ENCODE measurements around the gene NRP1.

The NRP1 gene

GRCh38 chr10:33260403-33261149 is 73.9 kb downstream of the NRP1 start:
- DNase-seq (ENCODE audit: low spot score) = peak; percentile 23

DNA sequence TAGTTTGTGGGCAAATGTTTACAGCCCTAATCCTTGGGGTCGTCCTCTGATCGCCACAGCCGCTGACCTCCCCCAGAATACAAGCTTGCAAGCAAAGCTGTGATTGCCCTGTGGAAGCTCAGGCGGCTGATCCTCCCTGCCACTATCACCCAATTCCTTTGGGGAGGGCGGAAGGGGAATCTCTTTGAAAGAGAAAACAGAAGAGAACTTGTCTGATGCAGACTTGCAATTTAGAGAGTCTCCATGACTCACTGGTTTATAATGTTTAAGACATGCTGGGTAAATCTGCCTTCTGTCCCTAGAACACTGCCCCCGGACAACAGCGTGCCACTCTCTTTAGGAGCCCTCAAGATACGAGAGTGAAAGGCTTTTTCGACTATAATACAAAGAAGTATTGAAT is 75.5 kb downstream of the NRP1 start:
- DNase-seq (ENCODE audit: low spot score) = peak; percentile 51

DNA sequence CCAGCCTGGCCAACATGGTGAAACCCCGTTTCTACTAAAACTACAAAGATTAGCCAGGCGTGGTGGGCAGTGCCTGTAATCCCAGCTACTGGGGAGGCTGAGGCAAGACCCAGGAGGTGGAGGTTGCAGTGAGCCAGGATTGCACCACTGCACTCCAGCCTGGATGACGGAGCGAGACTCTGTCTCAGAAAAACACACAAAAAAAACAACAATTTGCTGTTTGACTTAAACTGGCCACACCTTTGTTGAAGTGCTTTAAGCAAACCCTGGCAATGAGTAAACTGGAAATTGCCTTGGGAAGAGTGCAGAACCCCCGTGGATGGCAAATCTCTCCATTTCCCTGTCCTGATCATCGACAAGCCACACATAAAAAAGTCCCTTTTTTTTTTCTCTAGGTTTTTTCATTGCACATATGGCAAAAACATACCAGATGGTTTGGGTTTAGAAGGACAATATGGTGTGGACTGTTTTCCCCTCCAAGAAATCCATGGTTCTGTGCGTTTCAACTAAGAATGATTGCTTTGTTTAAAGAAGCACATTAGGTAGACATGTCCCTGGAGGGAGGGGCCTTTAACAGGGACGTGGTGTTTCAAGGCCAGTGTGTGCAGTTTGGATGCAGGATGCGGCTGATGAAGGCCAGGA is 76.9 kb downstream of the NRP1 start:
- DNase-seq (ENCODE audit: low spot score) = no peak

GRCh38 chr10:33256458-33256857 is 78.0 kb downstream of the NRP1 start:
- DNase-seq (ENCODE audit: low spot score) = no peak

DNA sequence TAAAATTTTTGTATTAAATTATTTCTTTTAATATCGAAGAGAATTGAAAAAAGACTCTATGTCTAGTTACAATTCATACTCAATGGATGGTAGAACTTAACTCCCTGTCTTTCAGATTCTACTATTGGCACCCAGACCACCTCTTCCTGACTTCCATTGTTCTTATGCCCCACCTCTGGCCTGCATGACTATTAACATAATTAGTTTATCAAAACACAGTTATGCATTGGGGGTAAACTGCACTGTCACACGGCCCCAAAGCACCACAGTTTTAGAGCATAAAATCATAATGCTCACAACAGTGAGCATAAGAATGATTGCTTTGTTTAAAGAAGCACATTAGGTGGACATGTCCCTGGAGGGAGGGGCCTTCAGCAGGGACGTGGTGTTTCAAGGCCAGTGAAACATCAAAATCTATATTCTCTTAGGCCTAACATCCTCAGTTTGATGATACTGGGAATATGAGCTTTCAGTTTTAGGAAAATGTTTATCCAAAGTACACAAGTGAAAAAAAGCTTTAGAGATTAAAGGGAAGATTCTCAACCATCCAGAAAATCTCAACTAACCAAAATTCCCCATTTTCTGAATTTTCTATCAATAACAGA is 79.8 kb downstream of the NRP1 start:
- no peak for DNase-seq (ENCODE audit: low spot score)

DNA sequence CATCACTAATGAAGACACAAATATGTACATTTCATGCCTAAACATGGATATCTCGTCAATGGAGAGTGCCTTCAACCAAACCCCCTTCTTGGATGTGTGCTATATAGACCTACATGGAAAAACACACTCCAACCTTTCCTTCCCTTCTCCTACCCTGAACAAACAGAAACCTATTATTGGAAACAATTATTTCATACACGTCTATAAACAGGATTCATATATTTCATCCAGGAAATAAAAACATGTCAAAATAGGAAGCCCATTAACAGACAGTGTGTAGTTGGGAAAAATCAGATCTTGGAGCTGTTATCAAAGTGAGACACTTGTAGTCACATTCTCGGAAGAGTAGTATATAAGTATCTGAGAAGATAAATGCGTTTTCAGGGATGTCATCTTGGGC is 81.1 kb downstream of the NRP1 start:
- DNase-seq (ENCODE audit: low spot score) = no peak

GRCh38 chr10:33252794-33253203 is 81.7 kb downstream of the NRP1 start:
- peak; percentile 37 for DNase-seq (ENCODE audit: low spot score)

- no peak for DNase-seq (ENCODE audit: low spot score)
Observed at GRCh38 chr10:33252324-33252723, 82.1 kb downstream of the NRP1 start.

GRCh38 chr10:33249659-33250345 is 84.7 kb downstream of the NRP1 start:
- no peak for DNase-seq (ENCODE audit: low spot score)

GRCh38 chr10:33249137-33249536 is 85.3 kb downstream of the NRP1 start:
- DNase-seq (ENCODE audit: low spot score) = no peak

- DNase-seq (ENCODE audit: low spot score) = no peak
Observed at GRCh38 chr10:33248638-33249037, 85.8 kb downstream of the NRP1 start.

- DNase-seq (ENCODE audit: low spot score) = no peak
Observed at GRCh38 chr10:33247221-33247922, 87.1 kb downstream of the NRP1 start.

GRCh38 chr10:33245343-33245742 is 89.1 kb downstream of the NRP1 start:
- DNase-seq (ENCODE audit: low spot score) = no peak

GRCh38 chr10:33244354-33244967 is 90.0 kb downstream of the NRP1 start:
- no peak for DNase-seq (ENCODE audit: low spot score)

- DNase-seq (ENCODE audit: low spot score) = no peak
Observed at GRCh38 chr10:33243703-33244102, 90.8 kb downstream of the NRP1 start.

GRCh38 chr10:33242931-33243330 is 91.5 kb downstream of the NRP1 start:
- no peak for DNase-seq (ENCODE audit: low spot score)

DNA sequence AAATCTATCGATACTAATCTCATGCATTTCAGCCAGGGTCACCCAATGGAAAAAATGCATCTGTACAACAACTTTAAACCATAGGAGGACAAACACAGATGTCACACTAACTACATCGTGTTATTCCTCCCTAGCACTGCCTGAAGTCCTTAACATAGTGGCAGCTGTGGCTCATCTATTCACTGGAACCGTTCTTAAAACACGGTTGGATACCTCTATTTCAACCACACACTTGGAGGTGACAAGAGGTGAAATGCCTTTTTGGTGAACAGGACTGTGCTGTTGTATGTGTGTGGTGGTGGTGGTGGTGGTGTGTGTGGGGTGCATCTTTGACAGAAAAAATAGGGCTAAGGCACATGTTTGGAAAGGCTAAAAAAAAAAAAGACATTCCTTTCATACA is 93.1 kb downstream of the NRP1 start:
- no peak for DNase-seq (ENCODE audit: low spot score)

DNA sequence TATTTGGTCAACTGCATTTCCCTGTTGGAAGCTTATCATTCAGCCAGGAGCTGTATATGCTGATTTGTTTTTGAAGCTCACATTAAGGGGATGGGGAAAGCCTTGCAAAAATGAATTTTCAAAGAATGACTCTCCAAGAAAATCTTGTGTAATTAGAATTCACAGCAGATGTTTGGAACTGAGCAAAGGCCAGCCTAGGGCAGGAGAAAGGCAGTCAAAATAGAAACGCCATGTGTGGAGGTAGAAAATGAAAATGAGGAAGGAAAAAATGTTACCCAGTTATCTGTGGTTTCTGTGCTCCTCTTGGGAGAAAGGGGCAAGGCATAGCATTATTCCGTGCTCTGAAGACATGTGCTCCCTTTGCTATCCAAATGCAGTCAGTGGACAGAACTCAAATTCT is 93.5 kb downstream of the NRP1 start:
- no peak for DNase-seq (ENCODE audit: low spot score)

DNA sequence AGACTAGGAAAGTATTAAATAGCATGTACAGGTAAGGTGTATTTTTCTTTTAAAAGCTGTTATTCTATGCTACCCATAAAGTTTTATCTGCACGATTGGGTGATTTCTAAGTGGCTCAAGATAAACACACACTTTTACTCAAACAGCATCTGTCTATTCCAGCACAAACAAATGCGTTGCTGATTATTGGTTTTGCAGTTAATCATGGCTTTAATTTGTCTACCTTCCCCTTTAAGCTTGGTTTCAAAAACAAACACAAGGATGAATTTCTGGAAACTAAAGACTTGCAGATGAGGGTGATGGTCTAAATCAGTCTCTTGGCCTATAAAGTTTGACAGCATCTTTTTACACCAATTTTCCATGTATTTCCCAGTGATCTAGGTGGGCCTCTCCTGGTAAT is 94.2 kb downstream of the NRP1 start:
- DNase-seq (ENCODE audit: low spot score) = no peak

DNA sequence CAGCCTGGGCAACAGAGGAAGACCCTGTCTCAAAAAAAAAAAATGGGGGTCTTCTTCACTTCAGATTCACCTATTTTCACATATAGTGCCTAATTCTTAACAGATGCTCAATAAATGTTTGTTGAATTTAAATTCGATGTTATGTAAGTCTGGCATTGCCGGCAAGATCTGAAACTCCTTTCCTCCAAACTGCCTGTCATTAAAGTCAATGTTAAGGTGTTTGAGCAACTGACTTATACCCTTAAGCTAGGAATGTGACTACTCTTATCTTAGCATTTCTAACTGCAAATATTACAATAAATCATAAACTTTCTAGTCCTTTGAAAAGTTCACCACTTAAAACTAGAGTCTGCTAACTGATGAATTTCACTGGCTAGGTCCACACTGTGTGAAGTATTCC is 95.2 kb downstream of the NRP1 start:
- no peak for DNase-seq (ENCODE audit: low spot score)

DNA sequence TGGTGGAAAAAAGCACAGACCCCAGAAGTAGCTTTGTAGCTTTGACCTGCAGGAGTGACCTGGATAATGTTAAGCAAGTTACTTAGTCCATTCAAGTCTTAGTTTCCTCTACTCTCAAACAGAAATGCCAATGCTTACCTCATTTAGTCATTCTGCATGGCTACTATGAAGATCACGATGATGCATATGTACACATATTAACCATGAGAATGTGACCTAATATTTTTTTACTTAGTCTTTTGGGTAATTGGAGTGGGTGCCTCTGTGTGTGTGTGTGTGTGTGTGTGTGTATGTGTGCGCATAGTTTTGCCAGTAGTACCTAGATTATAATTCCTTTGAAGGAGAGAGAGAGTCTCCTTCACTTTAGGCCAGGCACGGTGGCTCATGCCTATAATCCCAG is 95.8 kb downstream of the NRP1 start:
- no peak for DNase-seq (ENCODE audit: low spot score)
